ENCODE data around the gene WDR82. TPM values are rescaled to one million over a fixed set of nuclear protein-coding genes. Genes with fewer than 3 reads are reported as not detected.

Gene WDR82
- total RNA-seq, 4 donors from 2014 or later: 42.9 to 56.9 (median 51.4) TPM

- TF ChIP-seq CTCF (IDR thresholded peaks at IDR 0.05): no peak
- ATAC-seq (ENCODE audit: low FRiP score) (no peak), DNase-seq (ENCODE audit: low spot score) (no peak)
These were observed 14.0 kb upstream of the WDR82 start for GRCh38 chr3:52292247-52293065.

GRCh38 chr3:52291508-52292181 lies 13.2 kb upstream of the WDR82 start:
- no peak for TF ChIP-seq CTCF (IDR thresholded peaks at IDR 0.05)
- ATAC-seq (ENCODE audit: low FRiP score) (no peak), DNase-seq (ENCODE audit: low spot score) (no peak)

- ATAC-seq (ENCODE audit: low FRiP score) (no peak), DNase-seq (ENCODE audit: low spot score) (no peak)
- TF ChIP-seq CTCF (IDR thresholded peaks at IDR 0.05): no peak
These were observed 12.4 kb upstream of the WDR82 start for GRCh38 chr3:52290596-52291507.

GRCh38 chr3:52289747-52290595 lies 11.5 kb upstream of the WDR82 start:
- DNase-seq (ENCODE audit: low spot score) (no peak), ATAC-seq (ENCODE audit: low FRiP score) (no peak)
- TF ChIP-seq CTCF (IDR thresholded peaks at IDR 0.05): no peak

- ATAC-seq (ENCODE audit: low FRiP score) (no peak), DNase-seq (ENCODE audit: low spot score) (no peak)
- no peak for TF ChIP-seq CTCF (IDR thresholded peaks at IDR 0.05)
These were observed 10.9 kb upstream of the WDR82 start for GRCh38 chr3:52289338-52289746.

- no peak for DNase-seq (ENCODE audit: low spot score)
- no peak for ATAC-seq (ENCODE audit: low FRiP score)
- no peak for TF ChIP-seq CTCF (IDR thresholded peaks at IDR 0.05)
These were observed 10.2 kb upstream of the WDR82 start for GRCh38 chr3:52288674-52289073.
